LNCAP (cell line): ENCODE data around the gene B4GALT4.

Experiments
- CTCF ChIP-seq: fragments of 450-650 bp; IDR thresholded peaks from 2 replicates; pipeline ENCODE4 v1.5.1; 2017; ENCODE audit warnings: mild to moderate bottlenecking

The B4GALT4 gene

GRCh38 chr3:119206611-119207511, 33.8 kb downstream of the B4GALT4 start:
- no peak for TF ChIP-seq CTCF

- no peak for TF ChIP-seq CTCF
Observed at GRCh38 chr3:119205685-119206084, 35.0 kb downstream of the B4GALT4 start.

- no peak for TF ChIP-seq CTCF
Observed at GRCh38 chr3:119205209-119205608, 35.5 kb downstream of the B4GALT4 start.

- no peak for TF ChIP-seq CTCF
Observed at GRCh38 chr3:119195911-119196310, 44.8 kb downstream of the B4GALT4 start.

GRCh38 chr3:119195151-119195476, 45.6 kb downstream of the B4GALT4 start:
- TF ChIP-seq CTCF: no peak

GRCh38 chr3:119194237-119195150, 46.2 kb downstream of the B4GALT4 start:
- TF ChIP-seq CTCF: no peak

GRCh38 chr3:119191800-119192199, 48.9 kb downstream of the B4GALT4 start:
- no peak for TF ChIP-seq CTCF
